Lower leg skin (tissue), 3 donors: ENCODE results near the gene ARHGDIG.

Experiments
- POLR2A ChIP-seq, 2 donors: fragments of 450-650 bp; IDR thresholded peaks; one replicate each; pipeline ENCODE4 v1.6.1; 2016 to 2017; ENCODE audit warnings: antibody characterized with exemption in 2 of 2, mild to moderate bottlenecking in 1 of 2, moderate library complexity in 1 of 2
- TF ChIP-seq, protein P1 (sequence below), 3 donors: fragments of 450-650 bp; IDR thresholded peaks; one replicate each; pipeline ENCODE4 v1.5.1; 2016; ENCODE audit warnings: antibody characterized with exemption in 3 of 3, mild to moderate bottlenecking in 3 of 3, moderate library complexity in 2 of 3

DNA sequence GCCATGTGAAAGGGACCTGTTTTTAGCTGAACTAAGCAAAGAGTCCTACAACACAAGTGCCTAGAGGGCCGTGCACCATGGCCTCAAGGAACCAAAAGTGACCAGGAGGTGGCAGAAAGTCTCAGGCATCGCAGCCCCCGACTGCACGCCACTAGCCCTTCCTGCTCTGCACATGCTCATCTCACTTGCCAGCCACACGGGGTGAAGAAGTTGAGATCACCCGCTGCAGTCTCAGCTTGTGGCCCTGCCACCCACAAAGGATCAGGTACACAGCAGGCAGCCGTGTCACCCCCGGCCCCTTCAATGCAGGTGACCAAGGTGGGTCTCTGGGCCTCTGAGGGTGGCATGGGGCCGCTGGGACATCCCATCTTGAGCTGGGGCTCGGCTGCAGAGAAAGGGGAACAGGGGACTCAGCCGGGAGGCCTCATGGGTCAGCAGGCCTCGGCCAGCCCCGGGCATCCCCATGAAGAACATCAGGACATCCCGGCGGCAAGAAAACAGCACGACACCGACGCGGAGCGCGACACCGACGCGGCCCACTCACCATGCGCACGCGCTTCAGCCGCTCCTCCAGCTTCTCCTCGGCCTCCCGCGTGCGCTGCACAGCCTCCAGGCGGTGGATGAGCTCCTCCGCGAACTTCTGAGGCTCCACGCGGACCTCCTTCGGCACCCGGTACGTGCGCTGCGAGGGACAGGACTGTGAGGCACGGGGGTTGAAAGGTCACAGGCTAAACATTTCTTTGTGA is 23.5 kb downstream of the ARHGDIG start:
- no peak for TF ChIP-seq POLR2A (IDR thresholded peaks at IDR 0.05)
- TF ChIP-seq, protein P1, sequence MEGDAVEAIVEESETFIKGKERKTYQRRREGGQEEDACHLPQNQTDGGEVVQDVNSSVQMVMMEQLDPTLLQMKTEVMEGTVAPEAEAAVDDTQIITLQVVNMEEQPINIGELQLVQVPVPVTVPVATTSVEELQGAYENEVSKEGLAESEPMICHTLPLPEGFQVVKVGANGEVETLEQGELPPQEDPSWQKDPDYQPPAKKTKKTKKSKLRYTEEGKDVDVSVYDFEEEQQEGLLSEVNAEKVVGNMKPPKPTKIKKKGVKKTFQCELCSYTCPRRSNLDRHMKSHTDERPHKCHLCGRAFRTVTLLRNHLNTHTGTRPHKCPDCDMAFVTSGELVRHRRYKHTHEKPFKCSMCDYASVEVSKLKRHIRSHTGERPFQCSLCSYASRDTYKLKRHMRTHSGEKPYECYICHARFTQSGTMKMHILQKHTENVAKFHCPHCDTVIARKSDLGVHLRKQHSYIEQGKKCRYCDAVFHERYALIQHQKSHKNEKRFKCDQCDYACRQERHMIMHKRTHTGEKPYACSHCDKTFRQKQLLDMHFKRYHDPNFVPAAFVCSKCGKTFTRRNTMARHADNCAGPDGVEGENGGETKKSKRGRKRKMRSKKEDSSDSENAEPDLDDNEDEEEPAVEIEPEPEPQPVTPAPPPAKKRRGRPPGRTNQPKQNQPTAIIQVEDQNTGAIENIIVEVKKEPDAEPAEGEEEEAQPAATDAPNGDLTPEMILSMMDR (IDR thresholded peaks at IDR 0.05): no peak
